NCI-H1105 treated with DMSO at 0.1 percent for 48 hours (cell line): ENCODE results near the gene PCDHGA3.
"Not testable (repeated sequence)": the region's sequence is repeated elsewhere in the genome, so short reads cannot be mapped to it uniquely, and the experiment has no call there.

Experiments
- DNase-seq: peaks from one replicate; lab custom pipeline; 2025; lab: John Stamatoyannopoulos, UW

PCDHGA3 gene

GRCh38 chr5:141349917-141350619 lies 6.4 kb downstream of the PCDHGA3 start, which contains the start of gene PCDHGB1:
TSS of gene PCDHGB1 (plus strand) at chr5:141350099. CDS start at chr5:141350261, 162 bp downstream.
- no peak for DNase-seq

GRCh38 chr5:141351591-141351990 lies 8.0 kb downstream of the PCDHGA3 start:
- no peak for DNase-seq

GRCh38 chr5:141354900-141355469 lies 11.4 kb downstream of the PCDHGA3 start, which contains the start of gene PCDHGA4:
TSS of gene PCDHGA4 (plus strand) at chr5:141355021. CDS start at chr5:141355108, 87 bp downstream.
- no peak for DNase-seq

GRCh38 chr5:141355641-141356040 lies 12.0 kb downstream of the PCDHGA3 start:
- no peak for DNase-seq

GRCh38 chr5:141356133-141356532 lies 12.5 kb downstream of the PCDHGA3 start:
- DNase-seq: no peak

- DNase-seq: no peak
Observed at GRCh38 chr5:141356950-141357349, 13.3 kb downstream of the PCDHGA3 start.

- DNase-seq: no peak
Observed at GRCh38 chr5:141359790-141360426, 16.3 kb downstream of the PCDHGA3 start, which contains the start of gene PCDHGB2. TSS of gene PCDHGB2 (plus strand) at chr5:141359994. CDS start at chr5:141360136, 142 bp downstream.

GRCh38 chr5:141360685-141361084 lies 17.1 kb downstream of the PCDHGA3 start:
- no peak for DNase-seq

- DNase-seq: no peak
Observed at GRCh38 chr5:141362719-141363118, 19.1 kb downstream of the PCDHGA3 start.

- DNase-seq: no peak
Observed at GRCh38 chr5:141363952-141364660, 20.5 kb downstream of the PCDHGA3 start, which contains the start of gene PCDHGA5. TSS of gene PCDHGA5 (plus strand) at chr5:141364162. CDS start at chr5:141364331, 169 bp downstream.

GRCh38 chr5:141366016-141366896 lies 22.6 kb downstream of the PCDHGA3 start:
- DNase-seq: no peak

GRCh38 chr5:141369994-141370848 lies 26.6 kb downstream of the PCDHGA3 start, which contains the start of gene PCDHGB3:
TSS of gene PCDHGB3 (plus strand) at chr5:141370242. CDS start at chr5:141370395, 153 bp downstream.
- no peak for DNase-seq

GRCh38 chr5:141371572-141372475 lies 28.2 kb downstream of the PCDHGA3 start:
- no peak for DNase-seq

- DNase-seq: no peak
Observed at GRCh38 chr5:141373673-141374317, 30.2 kb downstream of the PCDHGA3 start, which contains the start of gene PCDHGA6. TSS of gene PCDHGA6 (plus strand) at chr5:141373891. CDS start at chr5:141374084, 193 bp downstream.

- DNase-seq: no peak
Observed at GRCh38 chr5:141374627-141375026, 31.0 kb downstream of the PCDHGA3 start.

GRCh38 chr5:141375444-141376155 lies 32.0 kb downstream of the PCDHGA3 start:
- DNase-seq: not testable (repeated sequence)

- no peak for DNase-seq
Observed at GRCh38 chr5:141382469-141383294, 39.1 kb downstream of the PCDHGA3 start, which contains the start of gene PCDHGA7. TSS of gene PCDHGA7 (plus strand) at chr5:141382742. CDS start at chr5:141382900, 158 bp downstream.
